Activated CD8-positive, alpha-beta memory T cell treated with anti-CD3 and anti-CD28 coated beads, Interleukin-2, amount 50 U/mL, for 48 hours (primary cell): ENCODE measurements around the gene SOWAHA.
A peak's percentile ranks its signal among the peaks of the same experiment; 100 is the strongest.
"Not testable (repeated sequence)": the region's sequence is repeated elsewhere in the genome, so short reads cannot be mapped to it uniquely, and the experiment has no call there.

Experiments used
- DNase-seq: peaks from one replicate; pipeline ENCODE4 v3.0.0-alpha.2; 2020

Gene SOWAHA

DNA sequence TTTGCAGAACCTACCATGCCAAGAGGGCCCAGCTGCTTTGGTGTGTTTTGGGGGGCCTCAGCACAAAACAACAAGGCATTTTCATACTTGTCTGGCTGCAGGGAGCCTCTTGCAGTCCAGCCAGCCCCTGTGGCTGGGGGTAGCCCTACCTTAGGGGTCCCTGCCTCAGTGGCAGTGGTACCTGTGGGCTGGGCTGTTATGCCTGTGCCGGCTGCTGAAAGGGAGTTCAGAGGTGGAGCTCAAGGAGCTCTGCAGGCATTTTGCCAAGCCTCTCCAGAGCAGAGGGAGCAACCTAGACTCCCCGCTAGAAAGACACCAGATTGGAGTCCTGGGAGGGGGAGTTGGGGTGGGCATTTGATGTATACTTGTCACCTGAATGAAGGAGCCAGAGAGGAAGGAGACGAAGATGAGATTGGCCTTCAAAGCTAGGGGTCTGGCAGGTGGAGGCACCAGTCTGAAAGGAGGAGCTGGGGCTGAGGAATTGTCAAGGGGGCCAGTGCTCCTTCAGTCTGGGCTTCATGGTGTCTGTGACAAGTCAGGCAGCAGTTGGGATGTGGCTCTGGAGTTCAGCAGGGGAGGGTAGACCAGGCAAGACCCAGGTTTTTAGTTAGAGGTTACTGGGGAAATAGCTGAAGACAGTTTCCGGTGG lies 15.9 kb downstream of the SOWAHA start:
- DNase-seq = no peak

DNA sequence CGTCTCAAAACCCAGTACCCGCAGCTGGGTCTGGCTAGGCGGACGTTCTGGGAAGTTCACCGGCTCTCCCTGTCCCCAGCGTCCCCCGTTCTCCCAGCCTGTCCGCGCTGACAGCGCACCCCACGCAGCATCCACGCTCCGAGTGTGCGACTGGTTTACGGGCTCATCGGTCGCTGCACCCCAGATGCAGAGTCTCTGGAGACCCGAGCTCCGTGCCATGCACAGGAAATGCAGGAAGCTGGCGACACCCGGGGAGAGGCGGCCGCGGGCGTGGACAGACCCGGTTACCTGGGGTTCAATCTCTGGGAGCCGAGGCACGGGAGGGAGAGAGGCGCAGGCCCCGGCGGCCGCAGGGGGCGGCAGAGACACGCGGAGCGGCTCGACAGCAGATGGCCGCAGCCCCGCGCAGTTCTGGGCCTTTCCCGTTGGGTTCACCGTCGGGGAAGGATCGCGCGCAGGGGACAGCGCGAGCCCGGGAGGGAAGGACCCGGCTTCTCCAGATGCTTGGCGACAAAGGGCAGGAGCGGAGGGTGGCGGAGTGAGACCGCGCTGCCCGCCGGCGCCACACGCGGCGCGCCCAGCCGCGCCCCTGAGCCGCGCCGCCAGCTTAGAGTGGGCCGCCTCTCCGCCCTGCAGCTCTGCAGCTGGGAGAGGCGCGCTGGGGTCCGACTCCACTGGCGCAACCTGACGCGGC lies 16.8 kb downstream of the SOWAHA start:
- peak; percentile 87 for DNase-seq

DNA sequence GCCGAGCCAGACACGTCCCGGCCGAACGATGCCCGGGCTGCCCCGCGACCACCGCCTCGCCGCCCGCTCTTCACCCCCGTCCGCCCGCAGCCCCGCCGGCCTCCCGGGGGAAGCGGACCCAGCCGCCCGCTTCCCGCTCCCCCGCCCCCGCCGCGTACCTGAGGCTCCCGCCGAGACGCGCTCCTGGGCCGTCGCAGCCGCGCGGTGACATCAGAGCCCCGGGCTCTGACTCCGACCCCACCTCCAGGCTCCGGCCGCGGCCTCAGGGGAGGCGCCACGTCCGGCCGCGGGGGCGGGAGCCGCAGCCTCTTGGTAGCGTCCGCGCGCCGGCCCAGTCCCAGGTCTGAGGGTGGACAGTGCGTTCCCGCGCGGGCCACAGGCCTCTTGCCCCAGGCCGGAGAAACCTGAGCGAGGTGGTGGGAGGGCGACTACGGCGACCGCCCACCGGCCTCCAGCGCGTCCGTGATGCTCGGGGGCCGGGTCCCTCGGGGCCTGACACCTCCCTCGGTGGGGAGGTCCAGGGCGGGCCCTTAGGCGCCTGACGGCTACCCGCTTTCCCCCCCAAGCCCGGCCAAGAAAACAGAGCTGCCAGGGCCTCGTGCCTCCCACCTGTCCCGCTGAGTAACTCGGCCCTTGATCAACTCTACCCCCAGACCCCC lies 17.5 kb downstream of the SOWAHA start, which contains the start of gene SHROOM1:
SHROOM1 (minus strand) TSS at position 212 of the 659 bp plus-strand sequence. CDS start 4,507 bp downstream, outside the sequence.
- peak; percentile 67 for DNase-seq

DNA sequence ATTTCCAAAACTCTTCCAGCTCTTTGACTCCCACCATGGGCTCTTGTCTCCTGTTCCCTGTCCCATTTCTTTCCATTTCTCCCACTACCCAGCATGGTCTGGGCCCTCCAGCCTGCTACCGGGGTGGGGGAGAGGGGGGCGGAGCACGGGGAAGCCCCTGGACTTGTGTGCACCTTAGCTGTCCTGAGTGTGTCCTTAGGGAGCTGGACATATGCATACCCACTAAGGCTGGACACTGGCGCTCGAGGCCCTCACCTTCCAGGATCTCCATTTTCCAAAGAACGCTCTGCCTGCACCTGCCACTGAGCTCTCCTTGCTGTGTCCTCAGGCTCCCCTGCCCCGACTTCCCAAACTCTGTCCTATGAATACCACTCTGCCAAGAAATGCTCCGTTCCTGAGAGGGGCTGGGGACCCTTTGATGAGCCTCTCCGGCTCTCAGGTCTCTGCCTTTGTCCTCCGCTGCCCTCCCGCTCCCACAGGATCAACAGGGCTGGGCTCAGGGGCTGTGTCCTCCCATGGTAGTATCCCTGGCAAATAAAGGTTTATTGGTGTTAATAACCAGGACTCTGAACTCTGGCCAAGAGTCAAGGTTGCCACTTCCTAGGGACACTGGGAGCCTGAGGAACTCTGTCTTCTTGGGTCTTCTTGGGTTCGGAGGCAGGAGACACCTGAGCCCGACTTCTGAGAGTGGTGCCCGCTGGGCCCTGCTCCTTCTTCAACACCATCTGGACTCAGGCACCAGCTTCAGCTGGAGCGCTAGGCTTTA lies 18.2 kb downstream of the SOWAHA start:
- DNase-seq = no peak

DNA sequence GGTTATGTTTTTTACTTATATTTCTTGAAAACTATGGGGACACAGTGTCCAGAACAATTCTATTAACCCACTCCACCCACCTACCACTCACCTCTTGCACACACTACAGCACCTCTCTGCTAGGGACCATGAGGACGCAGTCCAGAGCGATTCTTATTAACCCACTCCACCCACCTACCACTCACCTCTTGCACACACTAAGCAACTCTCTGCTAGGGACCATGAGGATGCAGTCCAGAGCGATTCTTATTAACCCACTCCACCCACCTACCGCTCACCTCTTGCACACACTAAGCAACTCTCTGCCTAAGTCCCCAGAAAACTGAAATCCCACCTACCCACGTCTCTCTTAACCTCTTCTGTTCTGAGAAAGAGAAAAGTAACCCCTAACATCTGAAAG lies 19.5 kb downstream of the SOWAHA start:
- DNase-seq = no peak

DNA sequence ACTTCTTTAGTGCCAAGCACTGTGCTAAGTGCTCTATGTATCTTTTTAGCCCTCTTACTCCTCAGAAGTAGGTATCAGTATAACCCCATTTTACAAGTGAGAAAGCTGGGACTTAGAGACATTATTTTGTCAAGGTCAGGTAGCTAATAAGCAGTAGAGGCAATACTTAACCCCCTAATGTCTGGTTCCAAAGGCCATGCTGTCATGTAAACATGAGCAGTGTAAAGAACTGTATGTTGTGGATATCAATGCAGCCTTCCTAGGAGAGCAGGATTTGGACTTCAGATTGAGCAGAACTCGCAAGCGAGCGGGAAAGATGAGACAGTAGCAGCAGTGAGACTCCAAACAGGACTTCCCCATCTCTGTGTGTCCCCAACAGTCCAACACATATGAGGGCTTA lies 21.0 kb downstream of the SOWAHA start:
- no peak for DNase-seq

DNA sequence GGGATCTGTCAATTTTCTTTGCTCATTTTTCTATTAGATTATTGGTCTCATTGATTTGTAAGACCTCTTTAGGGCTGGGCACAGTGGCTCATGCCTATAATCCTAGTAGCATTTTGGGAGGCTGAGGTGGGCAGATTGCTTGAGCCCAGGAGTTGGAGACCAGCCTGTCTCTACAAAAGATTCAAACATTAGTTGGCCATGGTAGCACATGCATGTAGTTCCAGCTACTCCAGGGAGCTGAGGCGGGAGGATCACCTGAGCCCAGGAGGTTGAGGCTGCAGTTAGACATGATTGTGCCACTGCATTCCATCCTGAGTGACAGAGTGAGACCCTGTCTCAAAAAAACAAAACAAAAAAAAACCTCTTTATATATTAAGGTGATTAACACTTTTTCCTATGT lies 23.8 kb downstream of the SOWAHA start:
- DNase-seq = peak; percentile 25

DNA sequence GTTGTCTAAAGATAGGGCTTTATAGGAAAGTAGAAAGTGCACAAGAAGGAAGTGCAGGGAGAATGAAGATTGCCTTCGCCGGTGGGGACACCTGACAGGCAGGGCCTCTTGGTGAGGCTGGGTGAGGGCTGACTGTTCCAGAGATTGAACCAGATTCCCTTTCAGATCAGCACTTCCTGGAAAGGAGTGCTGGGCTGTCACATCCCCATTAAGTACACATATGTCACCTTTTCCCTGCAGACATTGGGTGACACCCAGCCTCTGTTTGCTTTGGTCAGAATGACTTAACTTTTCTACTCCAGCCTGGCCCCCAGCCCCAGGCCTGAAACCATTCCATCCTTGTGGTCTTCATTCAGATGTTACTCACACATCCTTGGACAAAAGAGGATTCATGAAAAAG lies 24.8 kb downstream of the SOWAHA start:
- DNase-seq = peak; percentile 36

DNA sequence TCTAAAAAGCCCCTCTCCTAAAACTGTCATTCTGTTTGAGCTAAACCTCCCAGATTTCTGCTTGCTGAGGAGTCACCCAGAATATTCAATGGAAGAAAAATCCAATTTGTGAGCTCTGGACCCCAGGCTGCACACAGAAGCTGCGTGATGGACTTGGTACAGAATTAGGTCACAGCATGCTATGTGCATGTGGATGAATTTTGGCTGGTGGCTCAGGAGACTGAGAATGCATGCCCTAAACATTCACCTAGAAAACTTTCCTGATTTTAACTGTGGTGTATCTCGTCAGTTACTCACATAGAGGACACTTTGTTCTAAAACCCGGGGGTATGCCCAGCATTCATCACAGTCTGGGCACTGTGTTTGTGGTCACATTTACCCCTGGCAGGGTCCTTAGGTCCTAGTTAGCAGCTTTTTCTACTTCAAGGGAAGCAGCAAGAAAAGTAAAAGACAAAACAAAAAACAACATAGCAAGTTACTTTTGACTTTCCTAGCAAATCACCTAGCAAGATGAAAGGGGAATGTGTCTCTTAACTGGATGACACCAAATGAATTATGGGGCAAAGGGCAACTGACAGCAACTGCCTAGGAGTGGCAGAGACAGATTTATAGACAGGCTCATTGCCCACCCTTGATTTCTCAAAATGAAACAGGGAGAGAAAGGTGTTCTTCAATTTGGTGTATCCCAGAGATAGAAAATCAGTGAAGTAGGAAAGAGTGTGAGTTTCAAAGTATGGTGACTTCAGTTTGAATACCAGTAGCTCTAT lies 25.6 kb downstream of the SOWAHA start:
- no peak for DNase-seq

DNA sequence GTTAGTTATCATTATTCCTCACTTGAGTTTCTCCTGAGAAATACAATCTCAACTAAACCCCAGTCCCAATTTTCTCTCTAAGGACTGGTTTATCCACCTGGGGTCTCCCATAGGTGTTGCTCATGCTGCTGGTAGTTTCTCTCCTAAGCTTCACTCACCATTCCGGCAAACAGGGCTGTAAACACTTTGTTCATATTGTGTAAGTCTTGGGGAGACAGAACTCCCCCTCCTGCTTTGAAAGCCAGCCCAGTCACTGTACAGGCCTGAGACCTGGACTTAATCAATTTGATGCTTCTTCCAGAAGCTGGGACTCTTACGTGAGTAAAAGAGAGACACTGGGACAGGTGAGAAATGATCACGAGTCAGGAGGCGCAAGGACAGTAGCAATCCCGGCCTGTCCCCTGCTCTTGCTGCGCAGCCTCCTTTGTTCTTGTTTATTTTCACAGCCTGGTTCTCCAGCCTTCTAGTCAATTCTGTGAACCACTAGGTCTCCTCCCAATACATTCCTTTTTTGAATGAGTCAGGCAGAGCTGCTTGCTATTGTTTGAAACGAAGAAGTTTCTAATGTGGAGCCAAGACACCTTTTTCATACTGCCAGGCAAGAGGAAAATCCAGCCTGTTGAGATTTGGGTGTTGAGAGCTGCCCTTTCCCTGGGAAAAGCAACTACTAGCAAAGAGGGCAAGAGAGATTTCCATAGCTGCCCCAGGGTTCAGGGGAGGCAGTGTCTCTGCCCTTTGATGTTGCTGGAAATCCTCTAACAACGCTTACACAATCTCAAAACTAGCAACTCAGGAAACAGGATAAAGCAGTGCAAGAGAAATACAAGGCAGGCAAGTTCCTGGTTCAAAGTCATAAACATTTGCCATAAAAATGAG lies 26.6 kb downstream of the SOWAHA start:
- DNase-seq = no peak

DNA sequence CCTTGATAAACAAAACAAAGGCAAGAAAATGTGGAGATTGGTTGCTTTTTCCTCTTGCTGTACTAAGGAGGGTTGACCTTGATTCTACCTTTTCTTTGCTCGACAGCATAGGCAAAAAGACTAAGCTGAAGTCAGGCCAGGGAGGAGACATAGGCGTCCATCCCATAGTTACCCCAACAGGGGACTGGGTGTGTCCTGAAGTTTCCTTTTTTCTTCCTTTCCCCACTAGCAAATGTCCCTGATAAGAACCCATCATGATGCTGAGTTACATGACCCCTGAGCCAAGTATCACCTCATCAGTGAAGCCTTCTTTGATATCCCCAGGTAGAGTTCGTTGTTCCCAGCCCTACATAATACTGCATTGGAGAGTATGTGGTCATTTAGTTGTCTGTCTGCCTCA lies 27.2 kb downstream of the SOWAHA start:
- no peak for DNase-seq

DNA sequence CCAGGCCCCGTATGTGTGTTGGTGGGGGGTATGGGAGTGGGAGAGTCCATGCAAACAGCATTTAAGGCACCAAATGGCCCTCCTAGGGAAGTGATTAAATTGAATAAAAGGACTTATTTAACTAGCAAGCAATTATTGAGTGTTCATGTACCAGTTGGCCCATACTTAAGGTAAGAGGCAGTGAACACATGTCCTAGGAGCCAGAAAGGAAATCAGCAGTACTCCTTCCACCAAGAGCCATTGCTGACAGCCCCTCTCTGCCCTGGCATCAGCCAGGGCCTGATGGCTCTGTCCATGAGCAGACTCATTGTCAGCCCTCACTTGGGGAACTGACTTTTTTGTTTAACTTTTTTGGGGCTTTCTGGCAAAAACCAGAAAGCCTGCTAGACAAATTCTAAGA lies 27.8 kb downstream of the SOWAHA start:
- no peak for DNase-seq

DNA sequence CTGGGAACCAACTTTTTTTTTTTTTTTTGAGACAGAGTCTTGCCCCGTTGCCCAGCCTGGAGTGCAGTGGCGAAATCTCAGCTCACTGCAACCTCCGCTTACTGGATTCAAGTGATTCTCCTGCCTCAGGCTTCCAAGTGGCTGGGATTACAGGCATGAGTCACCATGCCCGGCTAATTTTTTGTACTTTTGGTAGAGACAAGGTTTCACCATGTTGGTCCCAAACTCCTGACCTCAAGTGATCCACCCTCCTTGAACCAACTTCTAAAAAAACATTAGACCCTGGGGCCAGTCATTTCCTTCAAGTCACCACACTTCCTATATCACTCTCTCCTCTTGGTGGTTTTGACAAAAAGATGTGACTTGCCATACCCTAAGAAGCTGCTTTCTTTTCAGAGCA lies 28.2 kb downstream of the SOWAHA start:
- no peak for DNase-seq

DNA sequence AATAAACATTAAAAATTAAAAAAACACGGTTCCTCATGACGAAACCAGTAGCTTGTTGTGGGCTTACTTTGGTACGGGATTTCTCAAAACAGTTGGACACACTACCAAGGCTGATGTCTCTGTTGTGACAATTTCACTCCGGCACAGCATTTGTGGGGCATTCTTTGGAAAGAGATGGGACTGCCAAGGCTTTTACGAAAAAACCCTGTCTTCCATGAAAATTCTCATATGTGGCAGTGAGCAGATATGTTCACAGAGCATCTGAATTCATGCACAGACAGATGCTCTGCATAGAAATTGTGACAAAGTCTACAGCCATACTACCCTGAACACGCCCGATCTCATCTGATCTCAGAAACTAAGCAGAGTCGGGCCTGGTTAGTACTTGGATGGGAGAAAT lies 35.2 kb downstream of the SOWAHA start:
- no peak for DNase-seq

DNA sequence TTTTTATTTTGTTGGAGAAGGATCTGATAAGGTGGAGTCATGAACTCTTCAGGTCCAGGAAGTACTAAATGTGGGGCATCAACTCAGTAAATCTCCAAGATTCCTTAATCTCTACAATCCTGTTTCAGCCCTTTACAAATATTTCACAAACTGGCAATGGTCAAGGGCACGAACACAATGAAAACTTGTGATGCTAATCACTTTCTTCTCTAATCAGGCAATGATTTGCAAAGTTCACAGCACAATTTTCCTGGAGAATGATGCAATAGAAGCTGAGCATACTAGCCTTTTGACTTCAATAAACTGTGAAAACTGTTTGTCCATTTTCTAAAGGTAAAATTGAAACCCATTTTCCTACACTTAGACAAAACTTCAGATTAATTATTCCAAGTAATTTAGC lies 36.2 kb downstream of the SOWAHA start:
- no peak for DNase-seq

DNA sequence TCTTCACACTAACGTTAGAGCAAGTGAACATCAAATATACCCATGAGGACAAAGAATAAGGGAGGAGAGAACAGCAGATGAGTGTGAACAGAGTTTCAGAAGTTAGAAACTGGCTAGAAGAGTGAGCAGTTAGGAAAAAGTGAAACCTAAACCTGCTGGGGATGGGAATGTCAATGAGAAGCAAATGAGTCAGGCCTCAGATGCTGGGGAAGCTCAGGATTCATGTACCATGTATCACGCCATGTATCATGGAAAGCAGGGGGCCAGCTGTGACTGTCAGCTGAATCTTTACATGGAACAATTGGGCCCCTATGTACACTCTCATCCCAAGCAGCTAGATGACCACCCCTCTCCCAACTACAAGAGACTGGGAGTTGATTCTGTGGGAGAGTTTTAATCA lies 37.0 kb downstream of the SOWAHA start:
- no peak for DNase-seq

DNA sequence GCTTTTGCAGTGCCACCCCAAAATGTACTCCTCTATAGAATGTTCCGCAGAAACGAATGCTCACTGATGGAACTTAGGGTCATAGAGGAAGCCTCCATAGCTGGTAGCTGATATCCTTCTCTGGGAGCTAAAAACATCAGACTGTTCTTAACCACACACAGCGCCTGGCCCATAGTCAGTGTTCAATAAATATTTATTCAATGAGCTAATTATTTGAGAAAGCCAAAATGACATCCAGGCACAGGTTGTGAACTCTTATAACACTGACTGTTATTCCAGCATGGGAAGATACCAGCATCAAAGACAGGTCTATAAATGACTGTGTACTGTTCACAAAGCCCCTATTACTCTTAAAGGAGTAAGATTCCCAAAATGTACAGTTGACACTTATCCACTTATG lies 40.2 kb downstream of the SOWAHA start:
- DNase-seq = peak; percentile 1

DNA sequence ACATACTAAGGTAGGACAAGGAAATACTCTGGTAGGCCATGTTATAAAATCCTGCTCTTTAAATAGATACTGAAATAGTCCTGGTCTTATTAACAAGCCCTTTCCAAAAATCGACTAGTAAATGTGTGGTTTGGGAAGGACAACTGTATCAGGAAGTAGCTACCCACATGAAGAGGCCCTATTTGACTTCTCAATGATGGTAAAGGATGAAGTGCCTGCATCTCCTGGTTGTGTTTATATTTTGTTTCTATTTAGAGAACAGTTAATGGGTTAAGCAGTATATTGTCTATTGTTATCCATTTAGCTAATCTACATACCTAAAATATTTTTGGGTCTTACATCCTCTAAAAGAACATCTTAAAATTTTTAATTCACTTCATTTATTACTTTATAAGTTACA lies 40.7 kb downstream of the SOWAHA start:
- DNase-seq = no peak

DNA sequence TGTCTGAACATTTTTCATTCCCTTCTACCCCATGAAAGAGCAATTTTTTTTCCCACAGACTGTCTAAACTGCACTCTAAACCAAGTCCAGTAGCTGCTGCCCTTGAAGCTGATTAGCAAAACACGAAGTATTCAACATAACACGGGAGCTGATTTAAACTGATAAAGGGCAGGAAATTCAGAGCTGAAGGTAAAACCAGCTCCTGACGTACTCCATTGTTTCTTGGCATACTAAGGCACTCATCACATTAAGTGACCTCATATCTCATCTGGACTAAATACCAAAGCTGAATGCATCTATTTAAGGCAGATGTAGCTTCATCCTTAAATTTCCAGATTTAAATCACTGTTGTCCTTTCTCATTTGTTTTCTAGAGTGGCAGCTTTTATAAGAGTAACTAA lies 41.2 kb downstream of the SOWAHA start:
- no peak for DNase-seq

DNA sequence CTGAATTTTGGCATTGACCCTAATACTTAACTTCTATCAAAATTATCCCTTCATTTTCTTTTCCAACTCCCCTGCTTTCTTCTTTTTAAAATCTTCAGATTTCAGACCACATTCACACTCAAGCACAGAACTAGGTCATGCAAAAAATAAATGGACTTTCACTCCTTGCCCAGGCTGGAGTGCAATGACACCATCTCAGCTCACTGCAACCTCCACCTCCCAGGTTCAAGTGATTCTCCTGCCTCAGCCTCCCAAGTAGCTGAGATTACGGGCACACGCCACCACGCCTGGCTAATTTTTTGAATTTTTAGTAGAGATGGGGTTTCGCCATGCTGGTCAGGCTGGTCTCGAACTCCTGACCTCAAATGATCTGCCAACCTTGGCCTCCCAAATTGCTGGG lies 41.9 kb downstream of the SOWAHA start:
- not testable (repeated sequence) for DNase-seq

DNA sequence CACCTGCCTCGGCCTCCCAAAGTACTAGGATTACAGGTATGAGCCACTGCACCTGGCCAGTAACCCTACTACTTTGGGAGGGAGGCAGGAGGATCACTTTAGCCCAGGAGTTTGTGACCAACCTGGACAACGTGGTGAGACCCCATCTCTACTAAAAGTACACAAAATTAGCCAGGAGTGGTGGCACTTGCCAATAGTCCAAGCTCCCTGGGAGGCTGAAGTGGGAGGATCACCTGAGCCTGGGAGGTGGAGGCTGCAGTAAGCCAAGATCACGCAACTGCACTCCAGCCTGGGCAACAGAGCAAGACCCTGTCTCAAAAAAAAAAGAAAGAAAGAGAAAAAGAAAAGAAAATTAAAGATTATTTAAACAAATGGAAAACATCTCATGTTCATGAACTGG lies 42.9 kb downstream of the SOWAHA start:
- DNase-seq = no peak
